GM18909 (cell line): ENCODE data around the gene TSHZ2.

Experiments used
- ATAC-seq: cut with Tn5 transposase; IDR thresholded peaks from one replicate; pipeline ENCODE4 v1.9.1; 2021; ENCODE audit warnings: mild to moderate bottlenecking; ENCODE audit not compliant: unreplicated experiment, poor library complexity

TSHZ2 gene

DNA sequence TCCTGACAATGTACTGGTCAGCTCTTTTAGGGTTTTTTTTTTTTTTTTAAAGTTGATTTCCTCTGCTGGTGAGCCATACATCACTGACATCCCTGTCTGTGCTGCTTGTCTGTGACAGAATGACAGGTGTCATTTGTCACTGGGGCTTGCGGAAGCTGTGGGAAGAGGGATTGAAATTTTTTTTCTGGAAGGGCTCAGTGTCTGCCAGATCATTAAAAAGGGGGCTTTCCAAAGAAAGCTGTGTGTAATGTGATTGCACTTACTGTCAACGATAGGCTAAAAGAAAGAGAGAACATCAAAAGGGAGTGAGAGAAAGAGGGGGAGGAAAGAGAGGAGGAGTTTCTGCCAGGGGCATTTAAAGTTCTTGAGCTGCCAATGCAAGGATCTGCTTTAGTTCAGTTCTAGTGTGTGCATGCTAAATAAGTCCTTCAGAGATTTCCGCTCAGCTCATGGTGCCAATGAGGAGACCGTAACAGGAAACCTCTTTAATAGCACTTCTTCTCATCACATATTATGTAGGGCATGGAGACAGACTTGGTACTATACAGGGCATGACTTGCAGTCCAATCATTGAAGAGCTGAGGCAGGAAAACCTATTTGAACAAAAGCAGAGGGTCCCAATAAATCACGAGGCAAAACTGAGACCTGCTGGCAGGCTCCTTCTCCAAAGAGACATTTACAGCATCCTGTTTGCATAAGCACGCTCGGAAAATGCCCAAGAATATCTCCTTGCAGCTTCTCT lies 177.2 kb downstream of the TSHZ2 start:
- no peak for ATAC-seq

DNA sequence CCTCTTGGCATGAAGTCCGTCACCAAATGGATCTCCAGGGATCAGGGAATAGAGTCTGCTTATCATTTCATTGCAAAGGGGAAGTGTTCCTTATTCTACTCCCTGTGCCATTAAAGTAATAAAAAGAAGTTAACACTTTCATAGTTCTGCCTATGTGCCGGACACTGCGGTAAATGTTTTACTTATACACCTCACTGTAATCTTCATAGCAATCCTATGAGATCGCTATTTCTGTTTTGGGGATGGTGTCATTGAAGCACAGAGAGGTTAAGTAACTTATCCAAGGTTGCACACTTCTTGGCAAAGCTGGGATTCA lies 177.7 kb downstream of the TSHZ2 start:
- ATAC-seq = no peak

DNA sequence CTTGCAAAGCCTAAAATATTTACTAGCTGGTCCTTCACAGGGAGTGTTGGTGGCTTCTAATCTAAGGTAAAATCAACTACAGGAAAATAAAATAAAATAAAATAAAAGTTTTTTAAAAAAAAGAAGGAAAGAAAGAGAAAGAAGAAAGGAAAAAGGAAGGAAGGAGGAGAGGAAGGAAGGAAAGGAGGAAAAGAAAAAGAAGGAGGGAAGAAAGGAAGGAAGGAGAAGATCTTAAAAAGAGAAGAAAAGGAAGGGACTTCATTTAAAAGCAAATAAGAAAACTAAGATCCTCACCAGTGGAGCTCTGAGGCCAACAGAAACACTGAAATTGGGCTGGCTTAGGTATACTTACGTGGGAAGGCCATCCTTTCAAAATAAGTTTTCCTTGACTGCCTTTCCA lies 178.4 kb downstream of the TSHZ2 start:
- ATAC-seq = no peak

GRCh38 chr20:53152228-53152627 lies 180.1 kb downstream of the TSHZ2 start:
- no peak for ATAC-seq

DNA sequence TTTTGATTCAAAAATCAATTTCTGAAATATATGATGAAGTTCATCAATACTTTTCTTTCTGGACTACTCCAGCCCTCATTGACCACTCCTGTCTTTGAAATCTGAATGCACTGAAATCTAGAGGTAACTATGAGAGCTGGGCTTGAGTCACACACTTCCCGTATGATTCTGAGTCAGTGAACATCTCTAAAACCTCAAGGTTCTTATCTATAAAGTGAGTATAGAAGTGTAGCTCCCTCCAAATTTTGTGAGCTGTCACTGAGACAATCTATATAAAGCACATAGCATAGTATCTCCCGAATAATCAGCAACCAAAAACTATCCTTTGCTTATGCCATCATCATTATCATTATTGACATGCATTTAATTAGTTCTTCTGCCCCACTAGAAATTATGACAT lies 182.4 kb downstream of the TSHZ2 start:
- ATAC-seq = no peak

GRCh38 chr20:53157443-53158408 lies 185.6 kb downstream of the TSHZ2 start:
- peak; percentile 81 for ATAC-seq

DNA sequence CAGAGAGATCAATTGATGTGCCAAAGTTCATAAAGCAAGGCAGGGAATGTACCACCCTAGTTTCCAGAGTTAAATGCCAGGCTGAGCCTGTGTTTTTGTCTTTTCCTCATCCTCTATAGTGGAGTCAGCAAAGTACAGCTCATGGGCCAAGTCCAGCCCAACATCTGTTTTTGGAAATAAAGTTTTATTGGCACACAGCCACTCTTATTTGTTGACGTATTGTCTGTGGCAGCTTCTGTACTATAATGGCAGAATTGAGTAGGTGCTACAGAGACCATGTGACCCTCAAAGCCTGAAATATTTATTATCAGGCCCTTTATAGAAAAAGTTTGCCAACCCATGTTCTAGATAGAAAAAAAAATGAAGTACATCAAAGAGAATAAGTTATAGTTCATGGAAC lies 187.0 kb downstream of the TSHZ2 start:
- ATAC-seq = no peak

DNA sequence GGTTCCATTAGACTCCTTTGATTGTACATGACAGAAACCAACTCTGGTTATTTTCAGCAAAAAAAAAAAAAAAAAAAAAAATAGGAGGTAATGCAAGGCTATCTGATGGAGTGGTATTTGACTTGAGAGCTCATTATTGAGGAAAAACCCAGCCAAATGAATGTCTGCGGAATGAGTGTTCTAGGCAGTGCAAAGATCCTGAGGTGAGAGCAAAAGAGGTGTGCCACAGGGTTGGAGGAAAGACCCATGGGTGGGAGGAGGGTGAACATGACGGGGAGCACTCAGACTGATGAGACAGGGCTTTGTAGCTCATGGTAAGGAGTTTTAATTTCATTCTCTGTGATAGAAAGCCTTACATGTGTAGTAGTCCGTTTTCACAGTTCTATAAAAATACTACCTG lies 188.9 kb downstream of the TSHZ2 start:
- ATAC-seq = no peak

- ATAC-seq = no peak
Measured at GRCh38 chr20:53161473-53161872, 189.3 kb downstream of the TSHZ2 start.

DNA sequence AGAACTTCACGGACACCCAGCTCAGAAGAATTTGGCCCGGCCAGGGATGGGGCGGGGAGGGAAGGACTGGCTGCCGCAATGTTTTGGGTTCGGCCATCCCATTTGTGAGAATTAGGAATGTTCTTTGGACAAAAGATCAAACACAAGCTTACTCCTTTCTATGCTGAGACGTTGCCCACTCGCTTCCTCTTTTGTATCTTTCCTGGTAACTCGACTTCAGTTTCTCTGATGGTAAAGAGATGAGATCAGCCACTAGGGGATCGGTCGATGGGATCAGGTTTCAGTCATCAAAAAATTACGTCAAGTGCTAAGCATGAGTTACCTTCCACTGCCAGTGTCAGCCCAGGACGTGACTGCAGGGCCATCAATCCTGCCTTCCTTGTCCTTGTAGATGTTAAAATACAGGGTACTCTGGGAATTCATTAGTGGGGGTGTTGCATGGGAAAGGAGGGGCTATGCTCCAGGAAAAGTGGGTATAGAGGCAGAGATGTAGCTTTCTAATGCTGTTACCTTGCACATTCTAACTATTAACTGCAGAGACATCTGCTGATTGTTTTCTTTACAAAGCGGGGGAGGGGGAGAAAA lies 190.2 kb downstream of the TSHZ2 start:
- no peak for ATAC-seq

DNA sequence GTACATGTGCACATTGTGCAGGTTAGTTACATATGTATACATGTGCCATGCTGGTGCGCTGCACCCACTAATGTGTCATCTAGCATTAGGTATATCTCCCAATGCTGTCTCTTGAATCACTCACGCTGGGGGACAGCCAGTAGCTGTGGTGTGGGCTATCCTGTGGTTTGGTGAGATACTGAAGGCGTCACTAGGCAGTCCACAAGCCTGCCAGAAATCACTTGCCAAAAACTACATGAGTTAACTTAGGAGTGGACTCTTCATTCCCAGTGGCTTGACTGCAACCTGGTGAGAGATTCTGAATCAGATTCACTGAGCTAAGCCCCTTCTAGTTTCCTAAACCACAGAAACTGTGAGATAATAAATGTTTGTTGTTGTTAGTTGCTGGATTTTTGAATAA lies 191.3 kb downstream of the TSHZ2 start:
- no peak for ATAC-seq

DNA sequence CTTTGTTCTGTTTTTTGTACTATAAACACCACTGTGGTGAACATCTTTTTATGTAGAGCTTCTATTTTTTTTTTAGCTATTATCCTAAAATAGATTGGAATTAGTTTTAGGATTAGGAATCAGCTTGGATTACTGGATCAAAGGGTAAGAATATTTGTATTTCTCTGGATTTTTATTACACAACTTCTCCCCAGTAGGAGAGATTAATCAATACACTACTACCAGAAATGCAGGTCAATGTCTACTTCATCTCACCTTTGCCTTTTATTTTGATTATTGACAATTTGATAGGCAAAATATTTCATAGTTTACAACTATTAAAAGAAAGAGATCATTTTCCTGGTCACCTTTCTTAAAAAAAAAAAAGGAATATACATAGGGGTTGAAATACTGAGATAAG lies 191.9 kb downstream of the TSHZ2 start:
- ATAC-seq = no peak

- ATAC-seq = no peak
Measured at GRCh38 chr20:53165452-53165851, 193.3 kb downstream of the TSHZ2 start.

DNA sequence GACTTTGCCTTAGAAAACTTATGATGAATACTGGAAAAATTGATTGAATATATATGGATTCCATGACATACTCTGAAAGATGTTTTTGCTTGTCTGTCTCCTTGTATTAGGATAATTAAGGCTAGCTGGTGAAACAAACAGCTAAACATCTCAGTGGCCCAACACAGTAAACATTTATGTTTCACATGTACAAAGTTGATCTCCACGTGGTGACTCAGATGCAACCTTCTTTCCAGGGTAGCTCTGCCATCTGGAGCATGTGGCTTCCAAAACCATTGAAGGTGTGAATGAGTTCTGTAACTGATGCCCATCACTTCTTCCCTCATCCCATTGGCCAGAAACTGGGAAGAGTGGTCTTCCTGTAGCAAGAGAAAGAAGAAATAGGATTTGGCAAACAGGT lies 196.3 kb downstream of the TSHZ2 start:
- ATAC-seq = no peak

DNA sequence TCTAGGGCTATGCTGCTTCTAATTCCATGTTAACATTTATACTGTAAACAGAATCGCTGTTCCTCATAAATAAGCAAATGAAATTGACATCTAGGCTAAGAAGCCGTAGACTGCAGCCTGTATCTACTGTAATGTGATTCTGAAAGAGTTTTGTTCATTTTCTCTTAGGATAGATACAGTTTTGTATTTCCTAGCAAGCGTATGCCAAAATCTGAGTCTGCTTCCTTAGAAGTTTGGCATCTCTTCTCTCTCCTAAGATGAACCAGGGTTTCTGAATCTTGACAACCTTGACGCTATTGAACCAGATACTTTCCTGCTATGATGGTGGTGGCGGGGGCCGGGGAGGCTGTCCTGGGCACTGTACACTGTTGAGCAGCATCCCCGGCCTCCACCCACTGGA lies 198.0 kb downstream of the TSHZ2 start:
- ATAC-seq = no peak

DNA sequence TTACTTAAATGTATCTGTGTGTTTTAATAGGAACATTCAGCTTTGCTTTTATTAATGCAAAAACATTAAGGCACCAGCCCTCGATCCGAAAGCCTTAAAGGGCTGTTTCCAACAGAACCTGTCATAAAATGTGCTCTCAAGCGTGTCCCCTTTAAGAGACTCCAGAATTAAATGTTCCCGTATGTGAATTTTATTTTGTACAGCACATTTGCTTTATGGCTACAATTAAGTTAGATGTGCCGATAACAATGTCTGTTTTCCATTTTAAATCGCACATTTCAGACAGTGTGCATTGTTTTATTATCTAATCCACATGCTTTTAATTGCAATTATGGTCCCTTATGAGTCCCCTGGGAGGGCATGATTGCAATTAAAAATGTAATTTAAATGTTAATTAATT lies 198.9 kb downstream of the TSHZ2 start:
- no peak for ATAC-seq

- ATAC-seq = no peak
Measured at GRCh38 chr20:53174454-53174853, 202.3 kb downstream of the TSHZ2 start.

DNA sequence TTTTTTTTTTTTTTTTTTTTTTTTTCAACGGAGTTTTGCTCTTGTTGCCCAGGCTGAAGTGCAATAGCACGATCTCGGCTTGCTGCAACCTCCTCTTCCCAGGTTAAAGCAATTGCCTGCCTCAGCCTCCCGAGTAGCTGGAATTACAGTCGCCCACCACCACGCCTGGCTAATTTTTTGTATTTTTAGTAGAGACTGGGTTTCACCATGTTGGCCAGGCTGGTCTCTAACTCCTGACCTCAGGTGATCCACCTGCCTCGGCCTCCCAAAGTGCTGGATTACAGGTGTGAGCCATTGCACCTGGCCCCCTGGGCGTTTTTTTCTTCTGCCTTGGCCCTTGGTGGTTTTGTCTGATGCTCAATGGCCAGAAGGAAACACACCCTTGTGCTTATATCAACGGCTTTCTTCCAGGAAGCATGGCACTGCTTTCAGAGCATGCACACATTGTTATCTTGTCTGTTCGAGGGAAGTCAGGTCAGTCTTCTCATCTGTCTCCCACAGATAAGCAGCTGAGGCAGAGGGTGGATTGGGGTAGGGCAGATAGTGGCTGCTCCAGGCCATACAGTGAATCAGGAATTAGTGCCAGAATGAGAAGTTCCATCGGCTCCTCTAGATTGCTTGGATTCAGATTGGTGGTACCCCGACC lies 203.1 kb downstream of the TSHZ2 start:
- no peak for ATAC-seq

- no peak for ATAC-seq
Measured at GRCh38 chr20:53176134-53176533, 204.0 kb downstream of the TSHZ2 start.

GRCh38 chr20:53177687-53178086 lies 205.5 kb downstream of the TSHZ2 start:
- ATAC-seq = no peak

- no peak for ATAC-seq
Measured at GRCh38 chr20:53179749-53180148, 207.6 kb downstream of the TSHZ2 start.
